ENCODE data around the gene LCE2D.

GRCh38 chr1:152679459-152679858 lies 16.3 kb downstream of the LCE2D start:
- TF ChIP-seq CTCF (IDR thresholded peaks at IDR 0.05) (no peak), POLR2A (IDR thresholded peaks at IDR 0.05) (no peak), EP300 (IDR thresholded peaks at IDR 0.05) (no peak)

Measured in upper lobe of left lung (tissue), 4 donors.